KMS-11 (cell line): Measurements from ENCODE around the gene NOC3L.

Experiments
- H2AFZ ChIP-seq: fragments of 200-600 bp; sonication (generic); 2 replicates; pipeline ENCODE4 v1.6.1; 2016; ENCODE audit warnings: antibody characterized with exemption, mixed run types, low read depth
- H3K27ac ChIP-seq: fragments of 200-600 bp; sonication (generic); 2 replicates; pipeline ENCODE4 v1.6.1; 2016; ENCODE audit warnings: mild to moderate bottlenecking, mixed run types
- H3K27me3 ChIP-seq: fragments of 200-600 bp; sonication (generic); 2 replicates; pipeline ENCODE4 v1.6.1; 2017; ENCODE audit warnings: mild to moderate bottlenecking, low read depth, mixed run types, moderate library complexity; ENCODE audit not compliant: insufficient read depth
- H3K36me3 ChIP-seq: fragments of 200-600 bp; sonication (generic); 2 replicates; pipeline ENCODE4 v1.6.1; 2017; ENCODE audit warnings: mild to moderate bottlenecking, mixed run types; ENCODE audit not compliant: insufficient read depth
- H3K4me1 ChIP-seq: fragments of 200-600 bp; sonication (generic); 2 replicates; pipeline ENCODE4 v1.6.1; 2016; ENCODE audit warnings: mild to moderate bottlenecking, low read depth, mixed run types; ENCODE audit not compliant: poor library complexity, severe bottlenecking
- H3K4me2 ChIP-seq: fragments of 200-600 bp; sonication (generic); 2 replicates; pipeline ENCODE4 v1.7.0; 2016; ENCODE audit warnings: mild to moderate bottlenecking, mixed run types
- H3K4me3 ChIP-seq: fragments of 200-600 bp; sonication (generic); IDR thresholded peaks from 2 replicates; pipeline ENCODE4 v1.6.1; 2017; ENCODE audit warnings: low read depth, low read length, mixed read lengths; ENCODE audit not compliant: insufficient read depth
- H3K79me2 ChIP-seq: fragments of 200-600 bp; sonication (generic); 2 replicates; pipeline ENCODE4 v1.6.1; 2016; ENCODE audit warnings: low read depth, mixed run types; ENCODE audit not compliant: insufficient read depth
- H3K9ac ChIP-seq: fragments of 200-600 bp; sonication (generic); 2 replicates; pipeline ENCODE4 v1.6.1; 2016; ENCODE audit warnings: mild to moderate bottlenecking, mixed run types
- H4K20me1 ChIP-seq: fragments of 200-600 bp; sonication (generic); 2 replicates; pipeline ENCODE4 v1.6.1; 2016; ENCODE audit warnings: mild to moderate bottlenecking, mixed run types; ENCODE audit not compliant: insufficient read depth
- TF ChIP-seq, protein P1 (sequence below): fragments of 200-600 bp; sonication (generic); conservative IDR thresholded peaks from 2 replicates; pipeline ENCODE4 v1.6.1; 2017; ENCODE audit warnings: low read depth, mild to moderate bottlenecking, antibody characterized with exemption, low read length, moderate library complexity, mixed read lengths

The NOC3L gene

DNA sequence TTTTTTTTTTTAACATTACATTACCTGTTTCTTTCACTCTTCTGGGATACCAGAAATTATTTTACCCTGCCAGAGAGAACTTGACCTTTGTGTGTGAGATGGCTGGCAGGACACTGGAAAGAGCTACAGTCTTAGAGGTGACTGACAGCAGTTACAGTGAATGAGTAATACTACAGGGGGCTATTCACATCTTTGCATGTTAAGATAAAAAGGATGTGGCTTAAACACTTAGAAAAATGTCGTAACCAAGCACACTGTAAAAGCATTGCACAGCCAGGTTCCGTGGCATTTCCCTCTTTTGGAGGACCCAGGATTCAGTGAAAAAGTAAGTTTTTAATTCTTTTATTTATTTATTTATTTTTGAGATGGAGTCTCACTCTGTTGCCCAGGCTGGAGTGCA lies 20.8 kb upstream of the NOC3L start:
- TF ChIP-seq, protein P1, sequence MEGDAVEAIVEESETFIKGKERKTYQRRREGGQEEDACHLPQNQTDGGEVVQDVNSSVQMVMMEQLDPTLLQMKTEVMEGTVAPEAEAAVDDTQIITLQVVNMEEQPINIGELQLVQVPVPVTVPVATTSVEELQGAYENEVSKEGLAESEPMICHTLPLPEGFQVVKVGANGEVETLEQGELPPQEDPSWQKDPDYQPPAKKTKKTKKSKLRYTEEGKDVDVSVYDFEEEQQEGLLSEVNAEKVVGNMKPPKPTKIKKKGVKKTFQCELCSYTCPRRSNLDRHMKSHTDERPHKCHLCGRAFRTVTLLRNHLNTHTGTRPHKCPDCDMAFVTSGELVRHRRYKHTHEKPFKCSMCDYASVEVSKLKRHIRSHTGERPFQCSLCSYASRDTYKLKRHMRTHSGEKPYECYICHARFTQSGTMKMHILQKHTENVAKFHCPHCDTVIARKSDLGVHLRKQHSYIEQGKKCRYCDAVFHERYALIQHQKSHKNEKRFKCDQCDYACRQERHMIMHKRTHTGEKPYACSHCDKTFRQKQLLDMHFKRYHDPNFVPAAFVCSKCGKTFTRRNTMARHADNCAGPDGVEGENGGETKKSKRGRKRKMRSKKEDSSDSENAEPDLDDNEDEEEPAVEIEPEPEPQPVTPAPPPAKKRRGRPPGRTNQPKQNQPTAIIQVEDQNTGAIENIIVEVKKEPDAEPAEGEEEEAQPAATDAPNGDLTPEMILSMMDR: no peak
- no peak overlapping the region for H2AFZ ChIP-seq
- no peaks in the 10 kb centered on the region for H3K79me2 ChIP-seq
- H3K27me3 ChIP-seq: no peaks in the 10 kb centered on the region
- no peak overlapping the region for H3K4me2 ChIP-seq
- H3K27ac ChIP-seq: no peak overlapping the region
- H3K9ac ChIP-seq: no peak overlapping the region
- H3K36me3 ChIP-seq: no peaks in the 10 kb centered on the region
- H3K4me3 ChIP-seq: no peak overlapping the region
- no peaks in the 10 kb centered on the region for H4K20me1 ChIP-seq
- H3K4me1 ChIP-seq: no peaks in the 10 kb centered on the region

DNA sequence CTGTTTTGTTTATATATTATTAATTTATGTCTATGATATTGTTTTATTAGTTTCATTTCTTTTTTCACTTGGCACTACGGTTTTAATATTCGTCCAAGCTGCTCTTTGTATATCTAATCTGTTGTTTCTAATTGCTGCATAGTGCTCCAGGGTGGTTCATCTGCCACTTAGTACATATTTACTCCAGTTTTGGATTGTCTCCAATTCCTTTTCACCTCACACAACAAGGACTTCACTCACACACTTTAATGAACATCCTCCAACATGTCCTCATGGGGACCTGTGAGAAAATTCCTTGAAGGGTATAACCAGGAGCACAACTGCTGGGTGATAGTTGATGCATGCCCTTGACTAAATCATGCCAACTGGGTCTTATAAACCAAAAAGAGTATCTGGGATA lies 14.1 kb upstream of the NOC3L start:
- Histone ChIP-seq H3K27ac (no peak overlapping the region), H3K4me3 (no peak overlapping the region), H3K9ac (no peak overlapping the region), H2AFZ (no peak overlapping the region), H3K4me2 (no peak overlapping the region), H3K27me3 (no peaks in the 10 kb centered on the region), H3K79me2 (no peaks in the 10 kb centered on the region), H4K20me1 (no peaks in the 10 kb centered on the region), H3K4me1 (no peaks in the 10 kb centered on the region), H3K36me3 (no peaks in the 10 kb centered on the region)
- TF ChIP-seq, protein P1: no peak

DNA sequence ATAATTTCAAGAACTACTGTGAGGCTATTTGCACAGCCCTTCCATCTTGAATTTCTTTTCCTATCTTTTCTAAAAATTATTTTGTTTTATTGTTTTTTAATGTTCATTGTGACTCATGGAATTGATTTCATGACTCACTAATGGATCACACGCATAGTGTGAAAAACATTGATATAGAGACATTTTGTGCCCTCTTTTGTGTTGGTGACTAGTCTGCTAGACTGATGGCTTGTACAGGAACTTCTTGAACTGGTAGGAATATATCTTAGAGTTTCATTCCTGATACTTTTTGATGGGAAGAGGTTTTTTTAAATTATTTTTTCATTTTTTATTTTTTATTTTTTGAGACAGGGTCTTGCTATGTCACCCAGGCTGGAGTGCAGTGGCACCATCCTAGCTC lies 12.6 kb upstream of the NOC3L start:
- Histone ChIP-seq H2AFZ (no peak overlapping the region), H3K4me2 (no peak overlapping the region), H3K9ac (no peak overlapping the region), H3K27me3 (no peaks in the 10 kb centered on the region), H3K4me1 (no peaks in the 10 kb centered on the region), H3K36me3 (no peaks in the 10 kb centered on the region), H3K79me2 (no peaks in the 10 kb centered on the region), H3K27ac (no peak overlapping the region), H3K4me3 (no peak overlapping the region), H4K20me1 (no peaks in the 10 kb centered on the region)
- TF ChIP-seq, protein P1: no peak

DNA sequence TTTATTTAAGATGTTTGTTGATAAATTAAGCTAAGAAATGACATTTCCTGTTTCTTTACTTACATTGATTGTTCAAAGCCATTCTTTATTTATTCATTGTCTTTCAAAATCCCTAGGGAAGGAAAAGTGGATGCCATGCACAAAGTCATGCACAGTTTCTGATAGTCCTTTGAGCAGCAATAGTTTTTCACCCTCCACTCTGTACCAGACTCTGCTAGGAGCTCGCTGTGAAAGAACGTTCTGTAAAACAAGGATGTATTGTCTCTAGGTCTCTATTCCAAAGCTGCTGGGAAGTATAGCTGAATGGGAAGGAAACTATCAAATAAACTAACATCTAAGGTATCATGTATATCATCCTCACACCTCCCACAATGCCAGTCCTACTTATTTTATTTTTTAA lies 7.8 kb upstream of the NOC3L start:
- Histone ChIP-seq H4K20me1 (no peaks in the 10 kb centered on the region), H3K4me3 (no peak overlapping the region), H3K79me2 (no peaks in the 10 kb centered on the region), H3K27ac (no peak overlapping the region), H3K27me3 (no peaks in the 10 kb centered on the region), H3K9ac (no peak overlapping the region), H2AFZ (no peak overlapping the region), H3K4me2 (no peak overlapping the region), H3K36me3 (no peaks in the 10 kb centered on the region), H3K4me1 (no peaks in the 10 kb centered on the region)
- TF ChIP-seq, protein P1: no peak

DNA sequence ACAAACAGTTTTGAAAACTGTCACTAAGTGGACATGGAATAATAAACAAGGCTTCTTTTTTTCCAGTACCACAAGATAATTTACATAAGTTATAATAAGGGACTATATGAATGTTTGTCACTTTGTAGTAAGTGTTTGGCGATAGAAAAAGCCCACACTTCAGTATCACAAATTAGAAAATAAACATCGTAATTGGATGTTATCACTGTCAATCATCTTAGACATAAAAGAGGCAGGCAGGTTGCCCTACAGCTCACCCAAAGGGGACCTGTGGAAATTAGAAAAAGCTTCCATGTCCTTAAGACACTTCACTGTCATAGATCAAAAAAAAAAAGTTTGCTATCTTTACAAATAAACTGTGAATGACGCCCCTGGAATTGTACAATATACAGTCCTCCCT lies 3.6 kb upstream of the NOC3L start:
- Histone ChIP-seq H4K20me1 (no peaks in the 10 kb centered on the region), H3K27me3 (no peaks in the 10 kb centered on the region), H3K27ac (no peak overlapping the region), H3K9ac (no peak overlapping the region), H3K4me2 (no peak overlapping the region), H3K4me1 (peaks cover 10% of the 10 kb centered on the region), H3K4me3 (no peak overlapping the region), H3K79me2 (peaks cover 13% of the 10 kb centered on the region), H3K36me3 (no peaks in the 10 kb centered on the region), H2AFZ (no peak overlapping the region)
- TF ChIP-seq, protein P1: no peak
